IMR-90 (cell line): ENCODE data around the gene SMYD5. TPM values are rescaled to one million over a fixed set of nuclear protein-coding genes. Genes with fewer than 3 reads are reported as not detected.

ENCODE experiments used
- ATAC-seq: fragments of 200-7000 bp; cut with Tn5 transposase; 2 replicates; pipeline ENCODE4 v1.9.1; 2020; ENCODE audit warnings: low read depth, mild to moderate bottlenecking, moderate library complexity
- BruUV-seq: library from RNA; stranded (reverse); fragments of 400-500 nt; replicated peaks from 2 replicates; lab custom pipeline; 2021; lab: Mats Ljungman, UMichigan
- CTCF ChIA-PET: fragments of 300-600 bp; formaldehyde crosslinking; extraction: SDS; loops from one replicate; lab custom pipeline; 2021; ENCODE audit warnings: antibody characterized with exemption; lab: Yijun Ruan, JAX
- POLR2A ChIA-PET: fragments of 300-600 bp; sonication (Branson Sonifier 250); formaldehyde crosslinking; loops from one replicate; lab custom pipeline; 2022; ENCODE audit warnings: antibody characterized with exemption; ENCODE audit not compliant: unreplicated experiment; lab: Charles Lee
- DNase-seq: peaks from one replicate; pipeline ENCODE4 v3.0.0; 2013
- H2AFZ ChIP-seq: replicated peaks from 2 replicates; pipeline ENCODE3; 2013; ENCODE audit warnings: low read length, mild to moderate bottlenecking; ENCODE audit not compliant: poor library complexity
- H2AK5ac ChIP-seq: 2 replicates; pipeline ENCODE4 v1.6.1; 2013; ENCODE audit warnings: low read depth, low read length, inconsistent platforms
- H2AK9ac ChIP-seq: replicated peaks from 2 replicates; pipeline ENCODE3; 2013; ENCODE audit warnings: mild to moderate bottlenecking, low read depth, low read length, moderate library complexity; ENCODE audit not compliant: poor library complexity
- H2BK120ac ChIP-seq: 2 replicates; pipeline ENCODE4 v1.6.1; 2013; ENCODE audit warnings: low read depth, low read length, inconsistent platforms
- H2BK15ac ChIP-seq: 3 replicates; pipeline ENCODE4 v1.6.1; 2013; ENCODE audit warnings: low read depth, low read length, inconsistent platforms
- H2BK20ac ChIP-seq: 2 replicates; pipeline ENCODE4 v1.6.1; 2013; ENCODE audit warnings: low read depth, mild to moderate bottlenecking, inconsistent platforms, low read length, moderate library complexity
- H2BK5ac ChIP-seq: 2 replicates; pipeline ENCODE4 v1.6.1; 2013; ENCODE audit warnings: mild to moderate bottlenecking, low read depth, low read length, inconsistent platforms; ENCODE audit not compliant: poor library complexity, severe bottlenecking
- H3K14ac ChIP-seq: replicated peaks from 2 replicates; pipeline ENCODE4 v1.6.1; 2013; ENCODE audit warnings: low read depth, low read length, inconsistent platforms
- H3K18ac ChIP-seq: 2 replicates; pipeline ENCODE4 v1.6.1; 2013; ENCODE audit warnings: low read depth, low read length, control low read depth
- H3K23ac ChIP-seq: 2 replicates; pipeline ENCODE4 v1.6.1; 2013; ENCODE audit warnings: low read depth, low read length, inconsistent platforms
- H3K27ac ChIP-seq: 2 replicates; pipeline ENCODE4 v1.5.1; 2013; ENCODE audit warnings: mild to moderate bottlenecking, control low read depth, low read length; ENCODE audit not compliant: insufficient read depth
- H3K27me3 ChIP-seq: 2 replicates; pipeline ENCODE4 v1.6.1; 2013; ENCODE audit warnings: low read length; ENCODE audit not compliant: control insufficient read depth, insufficient read depth
- H3K36me3 ChIP-seq: 2 replicates; pipeline ENCODE4 v1.6.1; 2013; ENCODE audit warnings: low read length, mixed read lengths; ENCODE audit not compliant: control insufficient read depth, insufficient read depth
- H3K4ac ChIP-seq: 2 replicates; pipeline ENCODE4 v1.6.1; 2013; ENCODE audit warnings: low read depth, low read length, inconsistent platforms
- H3K4me1 ChIP-seq: 2 replicates; pipeline ENCODE4 v1.6.1; 2013; ENCODE audit warnings: low read length, mixed read lengths; ENCODE audit not compliant: control insufficient read depth, insufficient read depth
- H3K4me2 ChIP-seq: 2 replicates; pipeline ENCODE4 v1.6.1; 2013; ENCODE audit warnings: low read depth, mild to moderate bottlenecking, control low read depth, low read length, moderate library complexity
- H3K4me3 ChIP-seq: 2 replicates; pipeline ENCODE4 v1.5.1; 2013; ENCODE audit warnings: low read depth, mild to moderate bottlenecking, control low read depth, low read length, moderate library complexity; ENCODE audit not compliant: insufficient read depth
- H3K56ac ChIP-seq: 2 replicates; pipeline ENCODE4 v1.6.1; 2013; ENCODE audit warnings: low read length, inconsistent platforms; ENCODE audit not compliant: insufficient read depth; ENCODE audit errors: extremely low read depth
- H3K79me1 ChIP-seq, 2 experiments: 2 replicates each; pipeline ENCODE4 v1.6.1; 2013; ENCODE audit warnings: low read length in 2 of 2, inconsistent platforms in 1 of 2, low read depth in 1 of 2
- H3K9ac ChIP-seq: 2 replicates; pipeline ENCODE4 v1.6.1; 2013; ENCODE audit warnings: low read depth, low read length, control low read depth
- H3K9me1 ChIP-seq: 2 replicates; pipeline ENCODE4 v1.6.1; 2013; ENCODE audit warnings: low read length, inconsistent platforms; ENCODE audit not compliant: insufficient read depth
- H3K9me3 ChIP-seq: 2 replicates; pipeline ENCODE4 v1.6.1; 2013; ENCODE audit warnings: low read length; ENCODE audit not compliant: control insufficient read depth, insufficient read depth
- H4K20me1 ChIP-seq: 2 replicates; pipeline ENCODE4 v1.6.1; 2013; ENCODE audit warnings: low read length, inconsistent platforms; ENCODE audit not compliant: insufficient read depth
- H4K5ac ChIP-seq: 2 replicates; pipeline ENCODE4 v1.6.1; 2013; ENCODE audit warnings: mild to moderate bottlenecking, low read depth, low read length, control low read depth
- H4K8ac ChIP-seq, 2 experiments: 2 replicates each; pipeline ENCODE4 v1.6.1; 2013; ENCODE audit warnings: low read depth in 2 of 2, low read length in 2 of 2, control low read depth in 1 of 2, inconsistent platforms in 1 of 2
- H4K91ac ChIP-seq: 2 replicates; pipeline ENCODE4 v1.6.1; 2013; ENCODE audit warnings: low read depth, low read length, inconsistent platforms; ENCODE audit not compliant: insufficient read depth
- BHLHE40 ChIP-seq: fragments of 150-350 bp; IDR thresholded peaks from 2 replicates; pipeline ENCODE4 v1.6.1; 2016; ENCODE audit warnings: mild to moderate bottlenecking, low read depth, low read length
- CEBPB ChIP-seq: IDR thresholded peaks from 2 replicates; pipeline ENCODE4 v1.6.1; 2012; ENCODE audit warnings: low read depth, low read length, improper control_type of control experiment
- ELK1 ChIP-seq: fragments of 150-350 bp; IDR thresholded peaks from 2 replicates; pipeline ENCODE4 v1.6.1; 2016; ENCODE audit warnings: low read depth, mild to moderate bottlenecking, low read length, moderate library complexity, borderline replicate concordance
- FOS ChIP-seq: fragments of 150-350 bp; IDR thresholded peaks from 2 replicates; pipeline ENCODE4 v1.6.1; 2016; ENCODE audit warnings: low read depth, low read length
- MAFK ChIP-seq: IDR thresholded peaks from 2 replicates; pipeline ENCODE4 v1.6.1; 2012; ENCODE audit warnings: low read depth, low read length, improper control_type of control experiment
- MAZ ChIP-seq: IDR thresholded peaks from 2 replicates; pipeline ENCODE4 v1.6.1; 2012; ENCODE audit warnings: low read depth, mild to moderate bottlenecking, low read length, improper control_type of control experiment, moderate library complexity, borderline replicate concordance
- MXI1 ChIP-seq: IDR thresholded peaks from 2 replicates; pipeline ENCODE4 v1.6.1; 2012; ENCODE audit warnings: low read depth, mild to moderate bottlenecking, low read length, moderate library complexity, borderline replicate concordance
- NFE2L2 ChIP-seq: fragments of 150-350 bp; IDR thresholded peaks from 2 replicates; pipeline ENCODE4 v1.6.1; 2016; ENCODE audit warnings: low read depth, mild to moderate bottlenecking, low read length
- RAD21 ChIP-seq: IDR thresholded peaks from 2 replicates; pipeline ENCODE4 v1.6.1; 2012; ENCODE audit warnings: low read length, improper control_type of control experiment
- RCOR1 ChIP-seq: IDR thresholded peaks from 2 replicates; pipeline ENCODE4 v1.6.1; 2012; ENCODE audit warnings: mild to moderate bottlenecking, low read length, improper control_type of control experiment; ENCODE audit not compliant: insufficient replicate concordance
- RFX5 ChIP-seq: IDR thresholded peaks from 2 replicates; pipeline ENCODE4 v1.8.0; 2012; ENCODE audit warnings: low read depth, mild to moderate bottlenecking, low read length, moderate library complexity
- WGBS, 2 experiments: methylation state at CpG; one replicate each; pipeline versions ENCODE4 v1.1.5 to v1.1.7; 2013; ENCODE audit warnings: missing lambda C conversion rate in 2 of 2; ENCODE audit not compliant: insufficient read length in 1 of 2; ENCODE audit errors: extremely low coverage in 2 of 2; 5-methylcytosine and 5-hydroxymethylcytosine counted together
- dilution Hi-C: fragments of 300-500 bp; cut with HindIII; formaldehyde crosslinking; loops from one replicate; pipeline ENCODE4 v1.14.3; 2018; ENCODE audit warnings: low sequenced_read_pairs; ENCODE audit not compliant: unreplicated experiment
- in situ Hi-C: fragments of 300-500 bp; cut with MboI; formaldehyde crosslinking; loops from 3 replicates; pipeline ENCODE4 v1.14.3; 2019; ENCODE audit warnings: low sequenced_read_pairs, inconsistent platforms, mixed read lengths
- intact Hi-C: fragments of 100-400 bp; cut with micrococcal nuclease; formaldehyde crosslinking; loops from 2 replicates; pipeline ENCODE4 v1.10.0; 2022
- polyA plus RNA-seq, 3 experiments: library from polyadenylated mRNA; depleted of rRNA; stranded (reverse); fragments of >200 nt; gene quantifications; 2 replicates each; pipeline ENCODE4 v1.2.3, GENCODE V29; 2012; ENCODE audit warnings: low replicate concordance in 1 of 3
- total RNA-seq: library from RNA; depleted of rRNA; stranded (reverse); fragments of >200 nt; gene quantifications from 2 replicates; pipeline ENCODE4 v1.2.3, GENCODE V29; 2012
- TF ChIP-seq, protein P1 (sequence below): fragments of 150-350 bp; IDR thresholded peaks from 2 replicates; pipeline ENCODE4 v1.6.1; 2017; ENCODE audit warnings: mild to moderate bottlenecking, antibody characterized with exemption, low read length, low read depth
- TF ChIP-seq, protein P2 (sequence below): conservative IDR thresholded peaks from 2 replicates; pipeline ENCODE4 v1.5.1; 2012; ENCODE audit warnings: mild to moderate bottlenecking, low read depth, low read length, improper control_type of control experiment

SMYD5 gene
- total and polyA plus RNA-seq, 2 of the 4 experiments (the other 2 are of a cell fraction) = 17.8 to 19.7 TPM

- DNase-seq (no peak), ATAC-seq (no peak)
- H2BK15ac ChIP-seq = no peak overlapping the region
- H4K8ac ChIP-seq = no peak overlapping the region
- intact Hi-C loops = no loop called here
- H2AFZ ChIP-seq = no peak overlapping the region
- H2BK20ac ChIP-seq = no peak overlapping the region
- no peaks in the 10 kb centered on the region for H3K27me3 ChIP-seq
- H3K79me1 ChIP-seq = peaks cover 0 to 3% of the 10 kb centered on the region in 2 experiments; a peak in 2 of 4 replicates
- H3K4me1 ChIP-seq = no peaks in the 10 kb centered on the region
- no peak overlapping the region for H3K27ac ChIP-seq
- H3K4me2 ChIP-seq = no peak overlapping the region
- CTCF ChIA-PET = no interaction called here
- H3K18ac ChIP-seq = no peak overlapping the region
- H3K14ac ChIP-seq = no peak overlapping the region
- H3K36me3 ChIP-seq = peaks cover 53% of the 10 kb centered on the region
- H3K9ac ChIP-seq = no peak overlapping the region
- dilution Hi-C loops = no loop called here
- no peak overlapping the region for H3K4ac ChIP-seq
- H3K9me3 ChIP-seq = no peaks in the 10 kb centered on the region
- no peak overlapping the region for H2BK5ac ChIP-seq
- H4K5ac ChIP-seq = no peak overlapping the region
- POLR2A ChIA-PET = no interaction called here
- BruUV-seq = no TSS peak
- no peak overlapping the region for H2BK120ac ChIP-seq
- H3K4me3 ChIP-seq = no peak overlapping the region
- no peak overlapping the region for H3K56ac ChIP-seq
- TF ChIP-seq RCOR1 (no peak), FOS (no peak), RAD21 (no peak), BHLHE40 (no peak), MAZ (no peak), MXI1 (no peak), ELK1 (no peak), NFE2L2 (no peak), CEBPB (no peak), MAFK (no peak), RFX5 (no peak)
- TF ChIP-seq, protein P1, sequence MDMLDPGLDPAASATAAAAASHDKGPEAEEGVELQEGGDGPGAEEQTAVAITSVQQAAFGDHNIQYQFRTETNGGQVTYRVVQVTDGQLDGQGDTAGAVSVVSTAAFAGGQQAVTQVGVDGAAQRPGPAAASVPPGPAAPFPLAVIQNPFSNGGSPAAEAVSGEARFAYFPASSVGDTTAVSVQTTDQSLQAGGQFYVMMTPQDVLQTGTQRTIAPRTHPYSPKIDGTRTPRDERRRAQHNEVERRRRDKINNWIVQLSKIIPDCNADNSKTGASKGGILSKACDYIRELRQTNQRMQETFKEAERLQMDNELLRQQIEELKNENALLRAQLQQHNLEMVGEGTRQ = no peak
- TF ChIP-seq, protein P2, sequence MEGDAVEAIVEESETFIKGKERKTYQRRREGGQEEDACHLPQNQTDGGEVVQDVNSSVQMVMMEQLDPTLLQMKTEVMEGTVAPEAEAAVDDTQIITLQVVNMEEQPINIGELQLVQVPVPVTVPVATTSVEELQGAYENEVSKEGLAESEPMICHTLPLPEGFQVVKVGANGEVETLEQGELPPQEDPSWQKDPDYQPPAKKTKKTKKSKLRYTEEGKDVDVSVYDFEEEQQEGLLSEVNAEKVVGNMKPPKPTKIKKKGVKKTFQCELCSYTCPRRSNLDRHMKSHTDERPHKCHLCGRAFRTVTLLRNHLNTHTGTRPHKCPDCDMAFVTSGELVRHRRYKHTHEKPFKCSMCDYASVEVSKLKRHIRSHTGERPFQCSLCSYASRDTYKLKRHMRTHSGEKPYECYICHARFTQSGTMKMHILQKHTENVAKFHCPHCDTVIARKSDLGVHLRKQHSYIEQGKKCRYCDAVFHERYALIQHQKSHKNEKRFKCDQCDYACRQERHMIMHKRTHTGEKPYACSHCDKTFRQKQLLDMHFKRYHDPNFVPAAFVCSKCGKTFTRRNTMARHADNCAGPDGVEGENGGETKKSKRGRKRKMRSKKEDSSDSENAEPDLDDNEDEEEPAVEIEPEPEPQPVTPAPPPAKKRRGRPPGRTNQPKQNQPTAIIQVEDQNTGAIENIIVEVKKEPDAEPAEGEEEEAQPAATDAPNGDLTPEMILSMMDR = no peak
- H2AK5ac ChIP-seq = no peak overlapping the region
- H3K23ac ChIP-seq = no peak overlapping the region
- H2AK9ac ChIP-seq = no peak overlapping the region
- peaks cover 10% of the 10 kb centered on the region for H4K20me1 ChIP-seq
- no peak overlapping the region for H4K91ac ChIP-seq
- H3K9me1 ChIP-seq = peaks cover 12% of the 10 kb centered on the region; the same call in 1 of the 2 replicates
- in situ Hi-C loops = no loop called here
- 97% methylated on average over 3 of the region's 7 CpGs; no CpG with 5 or more reads in 1 of the 2 experiments for WGBS, 2 experiments
Measured at GRCh38 chr2:73254343-73255006, 40.4 kb downstream of the SMYD5 start.
